ENCODE measurements around the gene EFCAB6. TPM values are rescaled to one million over a fixed set of nuclear protein-coding genes. Genes with fewer than 3 reads are reported as not detected.

Gene EFCAB6
- total RNA-seq, 1 experiment from 2014 or later: 0.21 TPM

GRCh38 chr22:43511276-43511910, 300.7 kb downstream of the EFCAB6 start:
- TF ChIP-seq REST (IDR thresholded peaks at IDR 0.05; ENCODE audit: insufficient read depth in 1 of 2, low read depth in 2 of 2, low read length in 1 of 2): no peak
- TF ChIP-seq SIN3A (IDR thresholded peaks at IDR 0.05; ENCODE audit: borderline replicate concordance, insufficient read depth, low read depth, low read length): no peak
- TF ChIP-seq CTCF (IDR thresholded peaks at IDR 0.05): no peak
- TF ChIP-seq TCF7L2 (IDR thresholded peaks at IDR 0.05; ENCODE audit: low read depth, low read length): no peak
- TF ChIP-seq POLR2AphosphoS5 (IDR thresholded peaks at IDR 0.05; ENCODE audit: low read depth, low read length): no peak
- no TSS peak for BruUV-seq (replicated peaks)
- no peak overlapping the region for H3K4me3 ChIP-seq (ENCODE audit: low read depth in 2 of 2, low read length in 2 of 2)
- no peak for ATAC-seq
- ChIA-PET CTCF (no interaction called here), POLR2A (no interaction called here)
- in situ Hi-C loops (cut with HindIII; ENCODE audit: low pct_unique_long_range_greater_than_20kb, low sequenced_read_pairs) (no loop called here), intact Hi-C loops (cut with micrococcal nuclease; ENCODE audit: unreplicated experiment) (no loop called here)
- no peaks in the 10 kb centered on the region for H3K36me3 ChIP-seq (ENCODE audit: control insufficient read depth, insufficient read depth, low read length)
- H3K27me3 ChIP-seq (ENCODE audit: control insufficient read depth, insufficient read depth, low read length): no peaks in the 10 kb centered on the region
- no peak for DNase-seq (ENCODE audit: low read depth, low spot score)
- no peak overlapping the region for H3K27ac ChIP-seq (ENCODE audit: low read length)
- no peaks in the 10 kb centered on the region for H3K4me1 ChIP-seq (ENCODE audit: control insufficient read depth, insufficient read depth, low read length)
- no peaks in the 10 kb centered on the region for H3K9me3 ChIP-seq (ENCODE audit: control insufficient read depth, insufficient read depth, low read depth, low read length)

- intact Hi-C loops (cut with micrococcal nuclease; ENCODE audit: unreplicated experiment): no loop called here
- POLR2A ChIA-PET: no interaction called here
- no peak overlapping the region for H3K4me3 ChIP-seq (ENCODE audit: low read depth in 2 of 2, low read length in 2 of 2)
Measured at GRCh38 chr22:43510281-43511070, 301.6 kb downstream of the EFCAB6 start.

More at GRCh38 chr22:43510281-43511070, 301.6 kb downstream of the EFCAB6 start:
- Histone ChIP-seq H3K9me3 (ENCODE audit: control insufficient read depth, insufficient read depth, low read depth, low read length) (no peaks in the 10 kb centered on the region), H3K36me3 (ENCODE audit: control insufficient read depth, insufficient read depth, low read length) (no peaks in the 10 kb centered on the region), H3K4me1 (ENCODE audit: control insufficient read depth, insufficient read depth, low read length) (no peaks in the 10 kb centered on the region), H3K27me3 (ENCODE audit: control insufficient read depth, insufficient read depth, low read length) (no peaks in the 10 kb centered on the region), H3K27ac (ENCODE audit: low read length) (no peak overlapping the region)
- no peak for DNase-seq (ENCODE audit: low read depth, low spot score)
- CTCF ChIA-PET: no interaction called here
- no peak for ATAC-seq
- TF ChIP-seq TCF7L2 (IDR thresholded peaks at IDR 0.05; ENCODE audit: low read depth, low read length) (no peak), POLR2AphosphoS5 (IDR thresholded peaks at IDR 0.05; ENCODE audit: low read depth, low read length) (no peak), SIN3A (IDR thresholded peaks at IDR 0.05; ENCODE audit: borderline replicate concordance, insufficient read depth, low read depth, low read length) (no peak), CTCF (IDR thresholded peaks at IDR 0.05) (no peak), REST (IDR thresholded peaks at IDR 0.05; ENCODE audit: insufficient read depth in 1 of 2, low read depth in 2 of 2, low read length in 1 of 2) (no peak)
- in situ Hi-C loops (cut with HindIII; ENCODE audit: low pct_unique_long_range_greater_than_20kb, low sequenced_read_pairs): no loop called here
- no TSS peak for BruUV-seq (replicated peaks)
